Measurements from ENCODE around the gene PIGS.
A peak's percentile ranks its signal among the peaks of the same experiment; 100 is the strongest.
"Not testable (repeated sequence)": the region's sequence is repeated elsewhere in the genome, so short reads cannot be mapped to it uniquely, and the experiment has no call there.

PIGS gene

DNA sequence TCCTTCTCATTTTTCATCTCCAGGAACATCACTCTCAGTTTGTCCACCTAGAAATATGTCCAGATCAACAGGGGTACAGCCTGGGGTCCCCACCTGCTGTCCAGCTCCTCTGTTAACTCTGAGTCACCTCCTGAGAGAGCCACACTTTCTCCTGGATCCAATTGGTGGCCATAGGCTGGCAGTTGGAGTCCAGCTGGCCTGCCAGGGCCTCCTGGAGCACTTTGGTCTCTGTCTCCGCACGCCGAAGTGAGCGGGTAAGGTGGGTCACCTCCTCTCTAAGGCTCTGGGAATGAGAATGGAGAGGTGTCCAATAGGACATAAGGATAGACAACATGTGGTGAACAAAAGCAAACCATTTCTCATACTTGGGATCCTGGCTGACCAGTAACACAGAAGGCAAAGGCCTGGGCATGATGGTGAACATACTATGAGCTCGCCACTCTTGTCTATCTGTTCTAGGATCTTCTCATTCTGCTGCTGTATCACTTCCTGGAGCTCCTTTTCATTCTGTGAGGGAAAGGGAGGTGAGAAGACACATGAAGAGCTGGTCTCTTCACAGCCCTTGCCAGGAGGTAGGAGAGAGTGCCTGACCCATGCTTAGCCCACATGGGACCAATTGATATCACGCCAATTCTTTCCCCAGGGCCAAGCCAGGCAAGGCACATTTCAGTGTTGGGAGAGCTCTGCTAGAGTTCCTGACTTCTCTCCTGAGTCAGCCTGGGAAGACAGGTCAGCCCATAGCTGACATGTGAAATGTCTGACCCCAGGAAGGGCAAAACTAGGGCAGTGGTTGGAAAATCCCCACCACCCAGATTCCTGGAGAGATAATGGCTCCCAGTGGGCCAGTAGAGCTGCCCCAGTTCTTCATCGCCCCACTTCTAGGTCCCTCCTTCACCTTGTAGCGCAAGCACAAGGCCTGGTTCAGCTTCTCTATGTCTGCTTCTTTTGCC is 7.2 kb upstream of the PIGS start:
- DNase-seq (ENCODE audit: low read depth) = no peak

DNA sequence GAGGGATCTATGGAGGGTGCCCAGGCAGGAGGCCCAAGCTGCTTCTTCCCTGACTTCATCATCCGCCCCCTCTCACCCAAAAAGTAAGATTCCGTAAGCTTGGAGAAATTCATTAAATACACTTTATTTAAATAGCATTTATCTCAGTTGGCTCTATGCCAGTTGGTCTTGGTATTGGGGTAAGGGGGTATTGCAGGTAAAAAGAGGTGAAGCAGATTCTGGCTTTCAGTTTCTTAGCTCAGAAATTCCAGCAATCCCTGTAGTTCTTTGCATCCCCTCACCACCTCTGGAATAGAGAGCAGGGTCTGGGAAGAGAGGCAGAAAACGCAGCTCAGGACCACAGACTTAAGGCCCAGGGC is 6.1 kb upstream of the PIGS start:
- no peak for DNase-seq (ENCODE audit: low read depth)

DNA sequence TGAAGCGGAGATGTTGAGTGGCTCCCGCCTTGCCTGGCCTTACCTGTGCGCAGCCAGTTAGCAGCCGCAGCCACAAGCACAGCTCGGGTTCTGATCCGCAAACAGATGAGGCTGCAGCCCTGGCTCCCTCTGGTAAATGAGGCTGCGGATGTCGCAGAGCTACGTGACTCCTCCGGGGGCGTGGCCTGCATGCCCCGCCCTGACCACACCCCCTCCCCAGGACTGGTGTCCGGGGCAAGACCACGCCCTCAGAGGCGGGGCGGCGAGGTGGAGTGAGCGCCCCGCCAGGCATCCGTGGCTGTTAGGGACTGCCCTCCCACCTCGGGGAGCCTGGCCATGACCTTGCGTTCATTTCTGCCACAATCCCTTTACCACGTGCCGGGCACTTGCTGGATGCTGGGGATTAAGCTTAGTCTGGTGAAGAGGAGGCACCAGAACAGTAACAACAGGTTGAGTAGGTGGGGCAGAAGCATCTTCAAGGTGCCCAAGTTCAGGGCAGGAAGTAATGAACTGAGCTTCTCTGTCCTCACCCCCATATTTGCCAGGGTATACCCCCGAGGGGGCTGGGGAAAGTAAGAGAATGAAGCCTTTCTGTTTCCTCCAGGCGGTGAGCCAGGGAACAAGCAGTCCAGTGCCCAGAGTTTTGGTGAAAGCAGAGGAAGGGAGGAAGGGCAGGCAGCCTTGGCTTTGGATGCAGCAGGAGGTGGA is 5.6 kb upstream of the PIGS start, which contains the start of gene ALDOC:
Gene ALDOC, minus strand, starts transcription at position 138 of the 708 bp plus-strand sequence. CDS start 1,363 bp downstream, outside the sequence.
- DNase-seq (ENCODE audit: low read depth) = peak; percentile 94

- not testable (repeated sequence) for DNase-seq (ENCODE audit: low read depth)
Observed at GRCh38 chr17:28576016-28576415, 4.7 kb upstream of the PIGS start.

DNA sequence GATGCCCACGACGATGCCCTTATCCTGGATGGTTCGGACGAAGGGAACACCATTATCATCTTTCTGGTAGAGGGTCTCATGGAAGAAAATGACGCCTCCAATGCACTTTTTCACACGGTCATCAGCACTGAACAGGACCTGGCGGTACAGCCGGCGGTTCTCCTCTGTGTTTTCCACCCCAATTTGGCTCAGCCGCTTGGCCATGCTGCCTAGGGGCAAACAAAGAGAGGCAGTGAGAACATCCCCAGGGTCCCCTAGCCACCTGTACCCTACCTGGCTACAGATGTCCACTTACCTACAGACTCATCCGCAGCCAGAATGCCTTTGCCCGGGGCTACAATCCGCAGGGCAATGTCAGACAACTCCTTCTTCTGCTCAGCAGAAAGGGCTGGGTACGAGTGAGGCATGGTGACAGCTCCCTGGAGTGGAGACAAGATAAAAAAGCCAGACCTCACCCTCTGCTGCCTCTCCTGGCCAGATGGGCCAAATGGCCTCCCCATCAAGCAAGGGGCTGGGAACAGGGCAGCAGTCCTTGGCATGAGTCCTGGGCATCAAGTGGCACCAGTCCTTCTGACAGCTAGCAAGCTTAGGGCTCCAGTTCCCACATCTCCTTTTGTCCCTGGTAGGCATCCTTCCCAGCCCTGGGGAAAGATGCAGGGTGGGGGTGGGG is 3.9 kb upstream of the PIGS start:
- DNase-seq (ENCODE audit: low read depth) = no peak

DNA sequence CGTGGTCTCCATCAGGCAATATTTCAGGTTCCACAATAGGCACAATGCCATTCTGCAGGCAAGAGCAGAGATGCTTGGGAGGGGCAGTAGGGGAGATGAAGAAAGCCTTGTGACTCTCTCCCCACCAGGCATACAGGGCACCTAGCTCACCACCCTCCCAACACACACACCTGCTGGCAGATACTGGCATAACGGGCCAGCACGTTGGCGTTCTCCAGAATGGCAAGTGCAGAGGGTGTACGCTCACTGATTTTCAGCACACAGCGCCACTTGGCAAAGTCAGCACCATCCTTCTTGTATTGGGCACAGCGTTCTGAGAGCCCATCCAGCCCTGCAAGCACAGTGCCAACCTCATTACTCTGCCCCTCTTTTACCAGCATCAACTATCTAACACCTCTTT is 3.2 kb upstream of the PIGS start:
- no peak for DNase-seq (ENCODE audit: low read depth)

- no peak for DNase-seq (ENCODE audit: low read depth)
Observed at GRCh38 chr17:28573966-28574480, 2.7 kb upstream of the PIGS start.

GRCh38 chr17:28573521-28573920 is 2.2 kb upstream of the PIGS start:
- no peak for DNase-seq (ENCODE audit: low read depth)

GRCh38 chr17:28573040-28573380 is 1.7 kb upstream of the PIGS start:
- no peak for DNase-seq (ENCODE audit: low read depth)

- no peak for DNase-seq (ENCODE audit: low read depth)
Observed at GRCh38 chr17:28572259-28573039, 1.1 kb upstream of the PIGS start.

DNA sequence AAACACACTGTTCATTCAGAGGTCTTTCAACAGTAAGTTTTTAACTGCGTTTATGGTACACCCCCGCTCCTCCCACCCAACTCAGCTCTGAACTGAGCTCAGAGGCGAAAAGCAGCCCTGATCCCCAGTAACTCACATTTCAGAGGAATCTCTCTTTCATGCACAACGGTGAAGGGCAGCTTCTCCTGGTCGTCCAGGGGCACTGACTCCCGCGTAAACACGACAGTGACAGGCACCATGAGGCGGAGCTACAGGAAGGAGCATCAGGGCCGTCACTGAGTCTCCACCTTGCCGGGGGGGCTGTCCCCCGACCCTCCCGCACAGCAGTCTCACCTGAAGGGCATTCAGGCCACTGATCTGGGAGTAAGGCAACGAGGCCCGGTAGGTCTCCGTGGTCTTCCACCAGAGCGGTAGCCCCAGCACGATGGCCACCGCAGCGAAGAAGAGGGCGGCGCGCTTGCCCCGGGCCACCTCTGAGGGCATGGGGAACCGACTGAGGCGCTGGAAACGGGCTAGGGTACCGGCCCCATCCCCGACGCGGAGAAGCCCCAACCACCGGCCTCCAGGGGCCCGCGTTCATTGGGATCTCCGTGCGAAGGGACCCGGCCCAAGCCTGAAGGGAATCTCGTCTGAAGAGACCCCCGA is 486 bp downstream of the PIGS start:
- no peak for DNase-seq (ENCODE audit: low read depth)

GRCh38 chr17:28569446-28569845 is 1.9 kb downstream of the PIGS start:
- no peak for DNase-seq (ENCODE audit: low read depth)

- no peak for DNase-seq (ENCODE audit: low read depth)
Observed at GRCh38 chr17:28567604-28568003, 3.7 kb downstream of the PIGS start.

DNA sequence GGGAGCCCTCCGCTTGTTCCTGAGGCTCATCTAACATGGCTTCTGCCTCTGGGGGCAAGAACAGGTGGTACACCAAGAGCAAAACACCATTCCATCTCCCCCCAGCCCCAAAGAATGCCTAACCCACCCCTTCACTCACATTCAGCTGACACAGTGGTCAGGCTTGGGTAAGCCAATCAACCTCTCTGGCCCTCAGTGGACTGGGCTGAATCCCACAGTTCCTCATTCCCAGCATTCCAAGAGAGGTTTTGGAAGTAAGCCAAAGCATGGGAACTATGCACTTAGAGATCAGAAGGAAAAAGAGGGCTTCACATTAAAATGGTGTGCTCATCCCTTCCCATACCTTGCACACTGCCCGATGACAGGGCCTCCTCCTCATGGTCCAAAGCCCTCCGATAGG is 7.8 kb downstream of the PIGS start:
- DNase-seq (ENCODE audit: low read depth) = no peak

- no peak for DNase-seq (ENCODE audit: low read depth)
Observed at GRCh38 chr17:28555022-28555421, 16.3 kb downstream of the PIGS start.

DNA sequence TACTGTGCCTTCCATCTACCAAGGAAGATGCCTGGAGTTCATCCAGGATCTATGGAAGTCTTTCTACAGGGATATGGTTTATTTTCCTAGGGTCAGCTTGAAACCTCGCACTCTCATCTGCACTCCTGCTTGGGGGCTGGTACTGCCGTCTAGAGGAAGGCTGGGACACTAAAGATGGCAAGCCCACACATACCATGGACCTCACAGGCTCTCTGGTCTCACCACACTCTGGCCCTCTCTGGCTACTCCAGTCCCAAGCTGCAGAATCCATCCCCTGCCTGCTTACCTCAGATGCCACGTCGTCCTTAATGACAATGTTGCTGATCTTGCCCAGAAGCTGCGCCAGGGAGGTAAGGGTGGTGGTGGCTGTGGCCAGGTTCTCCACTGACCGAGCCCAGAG is 16.8 kb downstream of the PIGS start:
- no peak for DNase-seq (ENCODE audit: low read depth)

DNA sequence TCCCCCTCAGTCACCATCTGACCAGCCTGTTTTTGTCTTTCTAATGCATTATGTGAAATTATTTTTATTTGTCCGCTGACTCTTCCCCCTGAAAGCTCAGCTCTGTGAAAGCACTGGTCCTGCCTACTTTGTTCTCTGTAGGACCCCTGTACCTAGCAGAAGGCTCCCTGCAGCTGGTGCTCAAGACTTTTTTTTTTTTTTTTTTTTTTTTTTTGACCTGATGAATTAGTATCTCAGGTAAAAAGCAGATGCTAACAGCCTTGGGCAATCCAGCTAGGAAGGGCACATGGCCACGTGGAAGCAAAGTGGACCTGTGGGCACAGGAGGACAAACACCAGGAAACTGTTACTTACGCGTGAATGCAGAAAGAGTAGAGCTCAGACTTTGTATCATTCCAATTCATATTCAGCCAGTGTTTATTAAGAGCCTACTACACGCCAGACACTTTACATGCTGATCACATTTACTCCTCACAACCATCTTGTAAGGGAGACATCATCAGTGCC is 18.3 kb downstream of the PIGS start:
- DNase-seq (ENCODE audit: low read depth) = no peak

- DNase-seq (ENCODE audit: low read depth) = peak; percentile 45
Observed at GRCh38 chr17:28552176-28552999, 18.9 kb downstream of the PIGS start, which contains the start of gene UNC119. Gene UNC119 (minus strand): TSS chr17:28552624. CDS start chr17:28552557, 67 bp downstream.

DNA sequence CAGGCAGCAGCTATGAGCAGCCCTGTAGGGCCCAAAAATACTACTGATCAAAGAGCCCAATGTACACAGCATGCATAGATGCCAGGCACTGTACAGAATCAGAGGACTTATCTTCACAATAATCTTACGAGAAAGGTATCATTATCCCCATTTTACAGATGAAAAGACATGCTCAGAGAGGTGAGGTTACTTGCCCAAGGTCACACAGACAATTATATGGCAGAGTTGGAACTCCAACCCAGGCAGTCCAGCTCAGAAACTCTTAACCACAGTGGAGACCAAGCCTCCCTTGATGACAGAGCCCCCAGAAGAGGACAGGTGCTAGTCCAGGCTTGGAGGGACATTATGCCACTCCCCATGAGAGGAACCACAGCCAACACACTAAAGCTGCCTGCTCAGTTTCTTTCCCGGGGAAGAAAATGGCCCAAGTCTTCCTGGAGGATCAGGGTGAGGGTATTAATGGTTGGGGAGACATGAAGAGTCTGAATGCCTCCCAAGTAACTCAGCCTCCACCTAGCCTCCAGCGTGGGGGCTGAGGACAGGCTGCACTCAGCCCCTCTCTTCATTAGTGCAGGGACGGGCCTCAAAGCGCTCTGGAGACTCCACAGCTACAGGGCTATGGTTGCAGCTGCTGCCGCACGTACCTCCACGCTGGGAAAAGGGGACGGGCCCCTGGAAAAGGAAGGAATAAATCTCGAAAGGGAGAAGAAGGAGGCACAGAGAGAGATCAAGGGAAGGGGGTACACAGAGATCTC is 19.7 kb downstream of the PIGS start:
- no peak for DNase-seq (ENCODE audit: low read depth)
